ENCODE results near the gene NIPSNAP3A.
"Not testable (repeated sequence)": the region's sequence is repeated elsewhere in the genome, so short reads cannot be mapped to it uniquely, and the experiment has no call there.

Gene NIPSNAP3A

DNA sequence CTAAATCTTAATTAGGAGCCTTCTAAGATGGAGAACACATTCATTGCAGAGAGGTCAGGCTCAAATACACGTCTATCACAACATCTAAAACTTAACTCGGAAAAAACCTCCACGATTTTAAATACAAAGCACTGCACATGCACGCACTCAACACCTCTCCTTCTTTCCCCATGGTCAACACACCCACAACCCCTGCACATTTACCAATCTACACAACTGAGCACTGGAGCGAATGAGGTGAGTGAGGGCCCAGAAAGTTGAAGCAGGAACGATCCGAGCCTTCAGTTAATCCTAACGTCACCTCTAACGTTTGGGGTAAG is 278 bp upstream of the NIPSNAP3A start:
- H3K79me2 ChIP-seq (ENCODE audit: control insufficient read depth, insufficient read depth, low read length, unreplicated experiment), result peaks cover 23% of the 10 kb centered on the region
- H2AFZ ChIP-seq (ENCODE audit: low read length, unreplicated experiment), result peak overlapping the region; percentile 99
- peaks cover 10% of the 10 kb centered on the region for H3K36me3 ChIP-seq (ENCODE audit: insufficient read depth, low read length)
- H3K27me3 ChIP-seq (ENCODE audit: insufficient read depth, low read length), result no peaks in the 10 kb centered on the region
- peak overlapping the region; percentile 76; the same call in 1 of the 2 replicates for H3K27ac ChIP-seq (ENCODE audit: low read depth, low read length)
- peak overlapping the region; percentile 97 for H3K4me3 ChIP-seq (ENCODE audit: low read depth, low read length)
- peaks cover 9% of the 10 kb centered on the region for H3K4me1 ChIP-seq (ENCODE audit: control insufficient read depth, insufficient read depth, low read length, unreplicated experiment)

DNA sequence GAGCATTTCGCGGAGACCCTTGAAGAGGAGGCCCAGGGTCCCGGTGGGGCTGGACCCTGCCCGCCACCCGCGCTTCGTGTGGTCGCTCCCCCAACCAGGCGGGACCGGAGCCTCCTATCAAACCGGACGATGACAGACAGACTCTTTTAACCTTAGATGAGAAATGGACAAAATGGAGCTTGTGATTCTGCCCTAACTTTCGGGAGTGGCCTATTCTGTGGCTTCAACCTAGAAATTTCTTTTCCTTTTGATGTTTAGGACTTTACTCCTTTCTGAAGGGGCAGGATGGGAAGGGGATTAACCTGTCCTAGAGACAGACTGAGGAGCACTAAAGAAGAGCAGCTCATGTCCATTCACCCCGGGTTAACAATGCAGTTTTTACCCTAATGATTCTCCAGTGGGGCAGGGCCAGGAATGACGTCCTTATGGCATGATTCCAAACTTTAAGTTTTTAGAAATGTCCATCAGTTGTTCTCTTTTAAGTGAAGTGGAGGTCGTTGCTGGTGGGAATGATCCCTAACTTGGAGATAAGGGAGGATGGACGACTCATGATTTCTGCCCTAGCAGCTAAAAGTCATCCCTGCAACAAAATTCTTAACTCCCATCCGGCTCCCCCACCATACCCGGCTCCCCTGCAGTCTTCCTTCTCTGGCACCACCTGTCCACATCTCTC is 1.0 kb downstream of the NIPSNAP3A start:
- Histone ChIP-seq H3K4me1 (ENCODE audit: control insufficient read depth, insufficient read depth, low read length, unreplicated experiment) (peaks cover 9% of the 10 kb centered on the region), H2AFZ (ENCODE audit: low read length, unreplicated experiment) (peak overlapping the region; percentile 99), H3K27me3 (ENCODE audit: insufficient read depth, low read length) (no peaks in the 10 kb centered on the region), H3K79me2 (ENCODE audit: control insufficient read depth, insufficient read depth, low read length, unreplicated experiment) (peaks cover 23% of the 10 kb centered on the region), H3K4me3 (ENCODE audit: low read depth, low read length) (peak overlapping the region; percentile 97), H3K36me3 (ENCODE audit: insufficient read depth, low read length) (peaks cover 13% of the 10 kb centered on the region), H3K27ac (ENCODE audit: low read depth, low read length) (peak overlapping the region; percentile 76)

GRCh38 chr9:104750185-104750767 is 2.8 kb downstream of the NIPSNAP3A start:
- peaks cover 23% of the 10 kb centered on the region for H3K79me2 ChIP-seq (ENCODE audit: control insufficient read depth, insufficient read depth, low read length, unreplicated experiment)
- no peak overlapping the region for H2AFZ ChIP-seq (ENCODE audit: low read length, unreplicated experiment)
- no peak overlapping the region for H3K4me3 ChIP-seq (ENCODE audit: low read depth, low read length)
- H3K27me3 ChIP-seq (ENCODE audit: insufficient read depth, low read length), result no peaks in the 10 kb centered on the region
- peaks cover 19% of the 10 kb centered on the region for H3K36me3 ChIP-seq (ENCODE audit: insufficient read depth, low read length)
- no peak overlapping the region for H3K27ac ChIP-seq (ENCODE audit: low read depth, low read length)
- H3K4me1 ChIP-seq (ENCODE audit: control insufficient read depth, insufficient read depth, low read length, unreplicated experiment), result peaks cover 9% of the 10 kb centered on the region

DNA sequence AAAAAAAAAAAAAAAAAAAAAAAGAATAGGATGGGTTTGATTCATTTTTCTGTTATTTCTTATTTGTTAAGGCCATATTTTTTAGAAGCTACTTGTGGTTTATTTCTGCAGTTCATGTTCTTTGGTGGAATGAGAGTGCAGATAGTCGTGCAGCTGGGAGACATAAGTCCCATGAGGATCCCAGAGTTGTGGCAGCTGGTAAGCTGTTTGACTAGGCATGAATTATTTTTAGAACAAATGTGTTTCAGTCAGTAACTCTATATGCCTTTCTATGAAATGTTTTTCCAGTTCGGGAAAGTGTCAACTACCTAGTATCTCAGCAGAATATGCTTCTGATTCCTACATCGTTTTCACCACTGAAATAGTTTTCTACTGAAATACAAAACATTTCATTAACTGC is 11.5 kb downstream of the NIPSNAP3A start:
- Histone ChIP-seq H3K4me3 (ENCODE audit: low read depth, low read length) (no peak overlapping the region), H2AFZ (ENCODE audit: low read length, unreplicated experiment) (no peak overlapping the region), H3K27ac (ENCODE audit: low read depth, low read length) (no peak overlapping the region), H3K27me3 (ENCODE audit: insufficient read depth, low read length) (no peaks in the 10 kb centered on the region), H3K4me1 (ENCODE audit: control insufficient read depth, insufficient read depth, low read length, unreplicated experiment) (no peaks in the 10 kb centered on the region), H3K79me2 (ENCODE audit: control insufficient read depth, insufficient read depth, low read length, unreplicated experiment) (no peaks in the 10 kb centered on the region), H3K36me3 (ENCODE audit: insufficient read depth, low read length) (peaks cover 8% of the 10 kb centered on the region; the same call in 1 of the 2 replicates)

DNA sequence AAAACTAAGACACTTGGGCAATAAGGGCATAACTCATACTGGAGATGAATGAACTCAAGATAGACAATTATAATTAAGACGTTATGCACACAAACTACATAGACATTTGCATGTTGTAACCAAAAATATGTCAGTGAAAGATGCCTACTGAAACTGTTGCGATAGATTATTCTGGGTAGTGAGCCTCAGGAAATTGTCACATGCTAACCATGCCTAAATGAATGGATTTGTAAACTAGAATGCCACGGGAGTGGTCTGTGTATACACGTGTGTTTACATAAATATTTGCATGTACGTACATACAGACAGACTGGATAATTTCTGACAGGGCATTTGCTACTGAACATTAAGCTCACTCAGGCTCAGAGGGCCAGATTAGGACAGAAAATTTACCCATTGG is 17.7 kb downstream of the NIPSNAP3A start:
- Histone ChIP-seq H3K27ac (ENCODE audit: low read depth, low read length) (no peak overlapping the region), H2AFZ (ENCODE audit: low read length, unreplicated experiment) (no peak overlapping the region), H3K4me3 (ENCODE audit: low read depth, low read length) (no peak overlapping the region)

GRCh38 chr9:104766025-104766424 is 18.5 kb downstream of the NIPSNAP3A start:
- no peaks in the 10 kb centered on the region for H3K79me2 ChIP-seq (ENCODE audit: control insufficient read depth, insufficient read depth, low read length, unreplicated experiment)
- H3K27me3 ChIP-seq (ENCODE audit: insufficient read depth, low read length), result no peaks in the 10 kb centered on the region
- no peak overlapping the region for H3K4me3 ChIP-seq (ENCODE audit: low read depth, low read length)
- H3K27ac ChIP-seq (ENCODE audit: low read depth, low read length), result no peak overlapping the region
- no peaks in the 10 kb centered on the region for H3K36me3 ChIP-seq (ENCODE audit: insufficient read depth, low read length)
- H2AFZ ChIP-seq (ENCODE audit: low read length, unreplicated experiment), result no peak overlapping the region
- no peaks in the 10 kb centered on the region for H3K4me1 ChIP-seq (ENCODE audit: control insufficient read depth, insufficient read depth, low read length, unreplicated experiment)

More for the DNA sequence above, 17.7 kb downstream of the NIPSNAP3A start:
- no peaks in the 10 kb centered on the region for H3K79me2 ChIP-seq (ENCODE audit: control insufficient read depth, insufficient read depth, low read length, unreplicated experiment)
- no peaks in the 10 kb centered on the region for H3K27me3 ChIP-seq (ENCODE audit: insufficient read depth, low read length)
- H3K36me3 ChIP-seq (ENCODE audit: insufficient read depth, low read length), result no peaks in the 10 kb centered on the region
- H3K4me1 ChIP-seq (ENCODE audit: control insufficient read depth, insufficient read depth, low read length, unreplicated experiment), result no peaks in the 10 kb centered on the region

DNA sequence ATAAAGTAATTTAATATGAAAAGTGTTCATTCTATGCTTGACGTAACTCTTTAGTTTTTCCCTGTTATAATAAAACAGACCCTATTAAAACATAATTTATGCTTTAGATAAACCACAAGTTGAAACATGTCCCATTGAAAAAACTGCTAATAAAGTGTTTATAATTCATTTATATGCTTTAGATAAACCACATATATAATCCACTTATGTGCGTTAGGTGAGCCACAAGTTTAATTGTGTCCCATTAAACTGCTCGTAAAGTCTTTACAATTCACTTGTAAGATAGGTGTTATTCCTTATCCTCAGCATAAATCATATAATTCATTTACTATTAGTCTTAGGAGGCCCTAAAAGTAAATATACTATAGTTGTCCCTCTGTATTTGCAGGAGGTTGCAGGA is 20.0 kb downstream of the NIPSNAP3A start:
- H3K27ac ChIP-seq (ENCODE audit: low read depth, low read length), result no peak overlapping the region
- H2AFZ ChIP-seq (ENCODE audit: low read length, unreplicated experiment), result no peak overlapping the region
- no peaks in the 10 kb centered on the region for H3K27me3 ChIP-seq (ENCODE audit: insufficient read depth, low read length)
- no peaks in the 10 kb centered on the region for H3K36me3 ChIP-seq (ENCODE audit: insufficient read depth, low read length)
- no peaks in the 10 kb centered on the region for H3K79me2 ChIP-seq (ENCODE audit: control insufficient read depth, insufficient read depth, low read length, unreplicated experiment)
- no peaks in the 10 kb centered on the region for H3K4me1 ChIP-seq (ENCODE audit: control insufficient read depth, insufficient read depth, low read length, unreplicated experiment)
- H3K4me3 ChIP-seq (ENCODE audit: low read depth, low read length), result no peak overlapping the region

- H3K36me3 ChIP-seq (ENCODE audit: insufficient read depth, low read length); H3K4me3 ChIP-seq (ENCODE audit: low read depth, low read length); H3K79me2 ChIP-seq (ENCODE audit: control insufficient read depth, insufficient read depth, low read length, unreplicated experiment); H3K4me1 ChIP-seq (ENCODE audit: control insufficient read depth, insufficient read depth, low read length, unreplicated experiment); H3K27ac ChIP-seq (ENCODE audit: low read depth, low read length); H2AFZ ChIP-seq (ENCODE audit: low read length, unreplicated experiment); H3K27me3 ChIP-seq (ENCODE audit: insufficient read depth, low read length): not testable (repeated sequence)
These were observed 21.5 kb downstream of the NIPSNAP3A start for GRCh38 chr9:104769029-104769428.

DNA sequence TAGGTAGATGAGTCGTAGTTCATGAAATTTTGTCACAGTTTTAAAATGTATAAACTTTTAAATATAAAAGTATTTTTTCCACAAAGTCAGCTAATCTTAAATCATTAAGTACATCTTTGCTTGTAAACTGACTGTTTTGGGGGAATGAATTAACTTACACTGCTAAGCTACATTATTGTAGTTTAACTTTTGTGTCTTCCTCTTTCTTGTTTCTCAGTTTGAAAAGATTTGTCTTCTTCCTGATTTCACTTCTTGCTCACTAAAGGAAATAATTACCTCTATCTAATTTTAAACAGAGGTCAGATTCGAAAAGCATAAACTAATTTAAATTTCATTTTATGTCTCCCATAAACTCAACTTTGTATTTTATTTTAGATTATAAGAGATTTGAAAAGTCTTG is 22.2 kb downstream of the NIPSNAP3A start:
- Histone ChIP-seq H3K4me3 (ENCODE audit: low read depth, low read length) (no peak overlapping the region), H2AFZ (ENCODE audit: low read length, unreplicated experiment) (no peak overlapping the region)

GRCh38 chr9:104772714-104773510 is 25.4 kb downstream of the NIPSNAP3A start:
- Histone ChIP-seq H3K4me3 (ENCODE audit: low read depth, low read length) (no peak overlapping the region), H3K36me3 (ENCODE audit: insufficient read depth, low read length) (no peaks in the 10 kb centered on the region), H3K4me1 (ENCODE audit: control insufficient read depth, insufficient read depth, low read length, unreplicated experiment) (peaks cover 17% of the 10 kb centered on the region), H3K27ac (ENCODE audit: low read depth, low read length) (no peak overlapping the region), H3K79me2 (ENCODE audit: control insufficient read depth, insufficient read depth, low read length, unreplicated experiment) (no peaks in the 10 kb centered on the region), H3K27me3 (ENCODE audit: insufficient read depth, low read length) (no peaks in the 10 kb centered on the region), H2AFZ (ENCODE audit: low read length, unreplicated experiment) (peak overlapping the region; percentile 32)

More for the DNA sequence above, 22.2 kb downstream of the NIPSNAP3A start:
- H3K27me3 ChIP-seq (ENCODE audit: insufficient read depth, low read length), result no peaks in the 10 kb centered on the region
- H3K79me2 ChIP-seq (ENCODE audit: control insufficient read depth, insufficient read depth, low read length, unreplicated experiment), result no peaks in the 10 kb centered on the region
- H3K36me3 ChIP-seq (ENCODE audit: insufficient read depth, low read length), result no peaks in the 10 kb centered on the region
- peaks cover 5% of the 10 kb centered on the region for H3K4me1 ChIP-seq (ENCODE audit: control insufficient read depth, insufficient read depth, low read length, unreplicated experiment)
- H3K27ac ChIP-seq (ENCODE audit: low read depth, low read length), result no peak overlapping the region

DNA sequence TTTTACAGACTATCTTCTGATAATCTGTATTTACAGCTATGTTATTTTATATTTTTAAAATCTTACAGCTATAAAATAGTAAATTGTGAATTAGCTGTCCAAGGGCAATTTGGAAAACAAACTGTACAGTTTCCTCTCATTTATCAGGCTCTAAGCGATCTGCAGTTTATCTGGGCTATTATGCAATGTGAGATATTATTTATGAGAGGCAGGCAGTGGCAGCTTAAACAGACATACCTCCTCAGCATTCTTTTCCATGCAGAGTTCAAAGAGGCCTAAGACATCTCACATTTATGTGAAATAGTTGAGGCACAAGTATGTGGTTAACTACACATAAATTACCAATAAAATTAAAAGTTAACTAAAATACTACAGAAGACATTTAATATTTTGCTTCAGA is 26.6 kb downstream of the NIPSNAP3A start:
- no peak overlapping the region for H3K27ac ChIP-seq (ENCODE audit: low read depth, low read length)
- no peaks in the 10 kb centered on the region for H3K36me3 ChIP-seq (ENCODE audit: insufficient read depth, low read length)
- H3K4me1 ChIP-seq (ENCODE audit: control insufficient read depth, insufficient read depth, low read length, unreplicated experiment), result peaks cover 18% of the 10 kb centered on the region
- H2AFZ ChIP-seq (ENCODE audit: low read length, unreplicated experiment), result no peak overlapping the region
- no peaks in the 10 kb centered on the region for H3K27me3 ChIP-seq (ENCODE audit: insufficient read depth, low read length)
- H3K4me3 ChIP-seq (ENCODE audit: low read depth, low read length), result no peak overlapping the region
- H3K79me2 ChIP-seq (ENCODE audit: control insufficient read depth, insufficient read depth, low read length, unreplicated experiment), result no peaks in the 10 kb centered on the region

Data from ACC112 (cell line).